H1 (cell line): Measurements from ENCODE around the gene MZT1. TPM values are rescaled to one million over a fixed set of nuclear protein-coding genes. Genes with fewer than 3 reads are reported as not detected.

Experiments
- CTCF ChIP-seq, 3 experiments: IDR thresholded peaks; 1 replicate in 2 of 3; 2 replicates in 1 of 3; pipeline versions ENCODE4 v1.5.1 to v1.6.1; 2011; ENCODE audit warnings: low read length in 3 of 3, mild to moderate bottlenecking in 3 of 3, inconsistent platforms in 2 of 3, low read depth in 1 of 3, moderate library complexity in 1 of 3; ENCODE audit not compliant: insufficient read depth in 1 of 3; ENCODE audit errors: control extremely low read depth in 1 of 3
- HDAC6 ChIP-seq: IDR thresholded peaks from one replicate; pipeline ENCODE4 v1.7.1; 2012; ENCODE audit warnings: low read depth, mild to moderate bottlenecking, inconsistent platforms, low read length, moderate library complexity
- KDM1A ChIP-seq: fragments of 200-600, 300-600 bp; sonication (generic); IDR thresholded peaks from 2 replicates; pipeline ENCODE4 v1.7.1; 2016; ENCODE audit warnings: mild to moderate bottlenecking, low read length, borderline replicate concordance
- NRF1 ChIP-seq: IDR thresholded peaks from 2 replicates; pipeline ENCODE4 v1.6.1; 2011; ENCODE audit warnings: mild to moderate bottlenecking, low read depth, low read length, improper control_type of control experiment
- SIX5 ChIP-seq: IDR thresholded peaks from 2 replicates; pipeline ENCODE4 v1.6.1; 2011; ENCODE audit warnings: mild to moderate bottlenecking, low read depth, low read length
- SP1 ChIP-seq: IDR thresholded peaks from 2 replicates; pipeline ENCODE4 v1.6.1; 2011; ENCODE audit warnings: low read depth, low read length
- TCF12 ChIP-seq: IDR thresholded peaks from 2 replicates; pipeline ENCODE4 v1.6.1; 2011; ENCODE audit warnings: low read depth, mild to moderate bottlenecking, low read length
- USF2 ChIP-seq: IDR thresholded peaks from 2 replicates; pipeline ENCODE4 v1.6.1; 2011; ENCODE audit warnings: low read length, improper control_type of control experiment
- polyA plus RNA-seq, 7 experiments: library from polyadenylated mRNA; depleted of rRNA in 3 of 7; stranded (reverse) in 5 of 7; unstranded in 2 of 7; fragments of >200 nt in 5 of 7; fragments of 200-250 nt in 2 of 7; gene quantifications; 1 replicate in 5 of 7; 2 replicates in 1 of 7; 4 replicates in 1 of 7; pipeline versions ENCODE4 v1.2.1 to v1.2.3, GENCODE V29; 2011 to 2013; ENCODE audit warnings: missing spikeins in 2 of 7, mixed read lengths in 2 of 7
- total RNA-seq: library from RNA; stranded (reverse); fragmentation: NEBNext Ultra II Directional; extraction: Animal tissue kit (Norgen Biotek cat#: 25700); gene quantifications from 2 replicates; pipeline ENCODE4 v1.2.1, GENCODE V29; 2021

The MZT1 gene
- total and polyA plus RNA-seq, 2 of the 8 experiments (the other 6 are each of a cell fraction or from before 2014, with no cell fraction given): 8.8 to 25.2 TPM

- TF ChIP-seq USF2 (no peak), NRF1 (no peak), HDAC6 (no peak), TCF12 (no peak), SP1 (no peak), CTCF (IDR thresholded peaks at IDR 0.05; ENCODE audit: control extremely low read depth in 1 of 3, insufficient read depth in 1 of 3, low read depth in 1 of 3, low read length in 3 of 3) (no peak), SIX5 (no peak), KDM1A (no peak)
- TF ChIP-seq, all 59 proteins: peak for 0
These were observed 9.6 kb upstream of the MZT1 start (continued) for GRCh38 chr13:72737033-72737432.
